ENCODE data around the gene RABEP2.
"Not testable (repeated sequence)": the region's sequence is repeated elsewhere in the genome, so short reads cannot be mapped to it uniquely, and the experiment has no call there.

Gene RABEP2

GRCh38 chr16:28873543-28874201 lies 51.4 kb downstream of the RABEP2 start:
- H3K4me3 ChIP-seq (ENCODE audit: low read depth, low read length), result no peak overlapping the region
- TF ChIP-seq CTCF (IDR thresholded peaks at IDR 0.05; ENCODE audit: low read depth, low read length), result peak; percentile 57

GRCh38 chr16:28872952-28873351 lies 52.1 kb downstream of the RABEP2 start:
- TF ChIP-seq CTCF (IDR thresholded peaks at IDR 0.05; ENCODE audit: low read depth, low read length), result no peak
- no peak overlapping the region for H3K4me3 ChIP-seq (ENCODE audit: low read depth, low read length)

- H3K4me3 ChIP-seq (ENCODE audit: low read depth, low read length), result no peak overlapping the region
- no peak for TF ChIP-seq CTCF (IDR thresholded peaks at IDR 0.05; ENCODE audit: low read depth, low read length)
These were observed 55.8 kb downstream of the RABEP2 start for GRCh38 chr16:28869201-28869600.

DNA sequence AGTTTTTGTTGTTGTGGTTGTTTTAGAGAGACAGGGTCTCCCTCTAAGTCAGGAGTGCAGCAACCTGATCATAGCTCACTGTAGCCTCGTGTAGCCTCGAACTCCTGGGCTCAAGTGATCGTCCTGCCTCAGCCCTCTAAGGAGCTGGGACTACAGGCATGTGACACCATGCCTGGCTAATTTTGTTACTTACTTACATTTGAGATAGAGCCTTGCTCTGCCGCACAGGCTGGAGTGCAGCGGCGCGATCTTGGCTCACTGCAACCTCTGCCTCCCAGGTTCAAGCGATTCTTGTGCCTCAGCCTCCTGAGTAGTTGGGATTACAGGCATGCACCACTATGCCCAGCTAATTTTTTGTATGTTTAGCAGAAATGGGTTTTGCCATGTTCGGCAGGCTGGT lies 57.4 kb downstream of the RABEP2 start:
- H3K4me3 ChIP-seq (ENCODE audit: low read depth, low read length), result not testable (repeated sequence)

DNA sequence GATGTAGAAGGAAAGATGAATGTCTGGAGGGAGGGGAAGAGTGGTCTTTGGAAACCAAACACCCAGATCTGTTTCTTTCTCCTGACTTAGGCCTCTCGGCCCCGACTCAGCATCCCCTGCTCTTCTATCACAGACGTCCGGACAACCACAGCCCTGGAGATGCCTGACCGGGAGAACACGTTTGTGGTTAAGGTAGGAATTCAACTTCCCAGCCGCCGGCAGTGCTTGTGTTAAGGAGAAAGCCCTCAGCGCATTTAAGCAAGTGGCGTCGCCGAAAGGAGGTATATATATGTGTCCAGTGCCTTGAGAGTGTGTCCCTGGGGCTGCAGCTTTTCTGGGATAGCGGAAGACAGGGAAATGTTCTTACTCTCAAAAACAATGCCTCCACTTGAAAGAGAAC lies 57.8 kb downstream of the RABEP2 start:
- H3K4me3 ChIP-seq (ENCODE audit: low read depth, low read length), result no peak overlapping the region
- no peak for TF ChIP-seq CTCF (IDR thresholded peaks at IDR 0.05; ENCODE audit: low read depth, low read length)

GRCh38 chr16:28866454-28866804 lies 58.6 kb downstream of the RABEP2 start:
- TF ChIP-seq CTCF (IDR thresholded peaks at IDR 0.05; ENCODE audit: low read depth, low read length), result no peak
- H3K4me3 ChIP-seq (ENCODE audit: low read depth, low read length), result no peak overlapping the region

- H3K4me3 ChIP-seq (ENCODE audit: low read depth, low read length), result no peak overlapping the region
- no peak for TF ChIP-seq CTCF (IDR thresholded peaks at IDR 0.05; ENCODE audit: low read depth, low read length)
These were observed 59.1 kb downstream of the RABEP2 start for GRCh38 chr16:28865722-28866453.

All from WI38 (cell line).